ENCODE results near the gene HMBS.
"Not testable (repeated sequence)": the region's sequence is repeated elsewhere in the genome, so short reads cannot be mapped to it uniquely, and the experiment has no call there.

The HMBS gene

DNA sequence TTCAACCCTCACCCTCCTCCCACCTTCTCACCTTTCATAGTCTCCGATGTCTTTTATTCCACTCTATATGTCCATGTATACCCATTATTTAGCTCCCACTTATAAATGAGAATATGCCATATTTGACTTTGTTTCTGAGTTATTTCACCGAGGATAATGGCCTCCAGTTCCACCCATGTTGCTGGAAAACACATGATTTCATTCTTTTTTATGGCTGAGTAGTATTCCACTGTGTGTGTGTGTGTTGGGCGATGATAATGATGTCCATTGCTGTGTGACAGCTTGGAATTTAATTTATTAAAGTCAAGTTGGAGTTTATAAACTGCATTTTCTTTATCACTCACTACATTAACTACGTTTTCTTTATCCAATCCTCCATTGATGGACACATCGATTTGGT lies 33.5 kb downstream of the HMBS start:
- DNase-seq (ENCODE audit: low read depth, low spot score): no peak

DNA sequence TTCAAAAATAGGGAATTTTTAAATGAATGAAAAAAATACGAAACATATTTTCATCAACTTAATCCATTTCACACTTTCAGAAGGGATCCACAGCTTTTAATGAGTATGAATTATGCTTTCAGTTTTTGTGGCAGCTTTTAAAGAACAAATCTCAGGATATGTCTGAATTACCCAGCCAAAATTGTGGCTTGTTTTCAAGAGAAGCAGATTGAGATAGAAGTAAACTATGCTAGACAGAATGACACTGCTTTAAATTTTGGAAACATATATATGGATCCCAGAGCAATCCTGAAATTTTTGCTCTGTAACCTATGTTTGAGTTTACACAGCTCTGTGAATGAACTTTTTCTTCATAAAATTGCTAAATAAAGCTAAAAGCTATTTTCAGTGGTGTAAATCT lies 34.3 kb downstream of the HMBS start:
- no peak for DNase-seq (ENCODE audit: low read depth, low spot score)

DNA sequence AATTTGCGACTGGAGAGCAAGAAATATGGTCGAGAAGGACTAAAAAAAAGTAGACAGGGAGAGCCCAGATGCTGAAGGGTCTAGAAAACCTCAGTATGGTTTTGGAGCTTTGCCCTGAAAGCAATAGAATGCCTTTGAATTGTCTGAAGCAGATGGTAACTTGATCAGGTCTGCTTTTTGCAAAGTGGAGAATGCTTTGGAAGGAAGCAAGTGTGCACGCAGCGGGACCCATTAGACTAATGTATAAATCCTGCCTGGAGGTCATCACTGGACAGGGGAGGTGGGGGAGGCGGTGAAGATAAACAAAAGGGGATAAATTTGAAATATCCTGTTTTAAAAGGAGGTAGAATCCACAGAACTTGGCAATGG lies 35.9 kb downstream of the HMBS start:
- peak; percentile 72 for DNase-seq (ENCODE audit: low read depth, low spot score)

DNA sequence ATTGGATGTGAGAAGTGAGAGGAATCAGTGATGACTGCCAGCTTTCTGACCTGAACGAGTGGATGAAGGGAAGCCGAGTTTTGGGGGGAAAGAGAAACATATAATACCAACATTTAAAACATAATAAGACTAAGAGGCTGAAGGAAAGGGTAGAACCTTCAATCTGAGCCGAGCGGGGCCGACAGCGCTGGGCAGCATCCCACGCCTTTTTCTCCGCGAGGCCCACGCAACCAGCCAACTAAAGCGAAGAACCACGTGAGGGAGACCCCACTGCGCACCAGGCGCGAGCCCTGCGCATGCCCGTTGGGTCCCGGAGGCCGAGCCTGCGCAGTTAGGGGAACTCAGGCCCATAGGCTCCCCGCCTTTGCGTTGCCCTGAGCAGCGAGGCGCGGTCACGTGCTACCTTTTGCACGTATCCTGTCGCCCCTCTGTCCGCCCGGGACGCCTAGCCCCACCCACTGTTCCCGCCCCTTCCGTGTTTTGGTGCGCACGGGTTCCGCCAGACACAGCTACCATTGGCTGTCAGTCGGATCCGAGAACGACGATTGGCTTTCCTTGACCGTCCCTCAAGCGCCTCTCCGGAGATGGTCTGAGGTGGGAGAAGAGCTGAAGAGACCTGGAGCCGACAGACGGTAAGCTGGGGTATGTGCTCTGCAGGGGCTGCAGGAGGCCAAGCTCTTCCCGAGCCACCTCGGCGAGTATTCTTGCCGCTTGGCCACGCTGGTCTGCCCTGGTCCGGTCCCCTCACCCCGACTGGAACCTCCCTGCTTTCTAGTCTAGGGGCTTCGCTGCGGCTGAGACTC lies 36.5 kb downstream of the HMBS start, which contains the start of gene HINFP:
Gene HINFP, plus strand, starts transcription at position 573 of the 803 bp plus-strand sequence. CDS start 5,365 bp downstream, outside the sequence.
- peak; percentile 100 for DNase-seq (ENCODE audit: low read depth, low spot score)

DNA sequence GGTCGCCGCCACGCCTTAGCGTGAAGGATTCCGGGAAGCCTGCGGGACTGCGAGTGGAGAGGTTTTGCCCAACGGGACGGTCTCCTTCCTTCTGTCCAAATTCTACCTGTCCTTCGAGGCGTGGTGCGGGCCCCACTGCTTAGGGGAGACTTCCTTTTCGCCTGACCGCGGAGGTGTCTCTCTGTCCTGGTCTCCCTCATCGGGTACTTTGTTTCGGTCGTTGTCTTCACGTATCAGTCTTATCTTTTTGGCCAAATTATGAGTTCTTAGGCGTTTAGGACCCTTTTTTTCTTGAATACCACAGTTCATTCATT lies 37.1 kb downstream of the HMBS start:
- no peak for DNase-seq (ENCODE audit: low read depth, low spot score)

DNA sequence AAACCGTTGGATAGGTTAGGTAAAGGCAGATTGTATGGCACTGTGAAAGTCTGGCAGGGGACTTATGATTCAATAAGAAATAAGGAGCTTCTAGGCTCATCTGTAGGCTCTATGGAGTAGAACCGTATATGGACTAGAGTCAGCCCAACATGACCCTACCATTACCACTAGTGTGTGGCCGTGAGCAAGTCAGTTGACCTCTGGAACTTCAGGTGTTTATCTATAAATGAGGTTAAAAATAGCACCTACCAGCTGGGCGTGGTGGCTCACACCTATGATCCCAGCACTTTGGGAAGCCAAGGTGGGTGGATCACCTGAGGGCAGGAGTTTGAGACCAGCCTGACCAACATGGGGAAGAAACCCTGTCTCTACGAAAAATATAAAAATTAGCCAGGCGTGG lies 41.1 kb downstream of the HMBS start:
- no peak for DNase-seq (ENCODE audit: low read depth, low spot score)

DNA sequence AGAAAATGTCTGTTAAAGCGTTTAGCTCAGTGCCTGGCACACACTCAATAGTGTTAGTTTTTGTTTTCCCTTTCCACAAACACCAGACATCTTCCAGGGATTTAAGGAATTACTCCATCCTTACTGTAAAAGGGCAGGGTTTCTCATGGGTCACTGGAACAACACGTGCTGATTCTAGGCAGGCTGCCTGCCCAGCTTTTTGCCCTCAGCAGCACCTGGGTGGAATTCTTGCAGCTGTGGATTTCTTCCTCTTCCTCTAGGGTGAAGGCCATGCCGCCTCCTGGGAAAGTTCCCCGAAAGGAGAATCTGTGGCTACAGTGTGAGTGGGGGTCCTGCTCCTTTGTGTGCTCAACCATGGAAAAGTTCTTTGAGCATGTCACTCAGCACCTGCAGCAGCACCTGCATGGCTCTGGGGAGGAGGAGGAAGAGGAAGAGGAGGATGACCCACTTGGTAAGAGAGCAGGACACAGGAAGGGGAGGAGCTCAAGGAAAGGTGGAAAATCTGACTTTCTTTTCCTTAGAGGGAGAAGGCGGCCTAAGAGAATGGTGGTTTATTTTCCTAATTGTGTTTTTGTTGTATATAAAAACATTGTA lies 42.1 kb downstream of the HMBS start:
- DNase-seq (ENCODE audit: low read depth, low spot score): no peak

DNA sequence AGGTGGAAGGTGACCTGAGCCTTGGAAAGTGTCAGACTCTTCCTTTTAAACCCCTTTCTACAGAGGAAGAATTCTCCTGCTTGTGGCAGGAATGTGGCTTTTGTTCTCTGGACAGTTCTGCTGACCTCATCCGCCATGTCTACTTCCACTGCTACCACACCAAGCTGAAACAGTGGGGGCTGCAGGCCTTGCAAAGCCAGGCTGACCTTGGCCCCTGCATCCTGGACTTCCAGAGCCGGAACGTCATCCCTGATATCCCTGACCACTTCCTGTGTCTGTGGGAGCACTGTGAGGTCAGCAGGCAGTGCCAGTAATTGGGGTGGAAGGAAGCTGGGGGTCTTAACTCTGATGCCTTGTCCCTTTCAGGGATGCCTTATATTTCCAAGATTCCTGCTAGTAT lies 46.0 kb downstream of the HMBS start:
- DNase-seq (ENCODE audit: low read depth, low spot score): no peak

DNA sequence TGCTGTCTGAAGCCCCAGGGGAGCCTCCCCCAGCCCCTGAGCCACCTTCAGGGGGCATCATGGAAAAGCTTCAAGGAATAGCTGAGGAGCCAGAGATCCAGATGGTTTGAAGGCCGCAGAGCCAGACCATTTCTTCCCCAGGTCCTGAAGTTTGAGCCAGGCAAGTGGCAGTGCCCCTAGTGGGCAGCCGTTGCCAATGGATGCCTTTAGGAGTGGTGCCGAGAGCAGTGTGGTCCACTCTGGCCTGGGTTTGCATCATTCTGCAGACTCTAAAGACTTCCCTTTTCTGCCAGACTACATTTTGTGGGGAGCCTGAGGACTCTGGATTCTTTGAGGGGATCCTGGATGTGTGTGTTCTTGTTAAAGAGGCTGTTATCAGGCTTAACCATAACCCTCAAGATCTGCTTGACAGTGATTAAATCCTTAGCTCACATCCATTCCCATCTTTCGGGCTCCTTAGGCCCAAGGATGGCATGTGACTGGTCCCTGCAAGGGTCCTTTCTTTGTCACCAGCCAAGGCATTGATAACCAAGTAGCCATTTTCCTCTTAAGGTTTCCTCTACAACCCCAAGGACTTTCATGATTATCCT lies 49.8 kb downstream of the HMBS start:
- DNase-seq (ENCODE audit: low read depth, low spot score): no peak

DNA sequence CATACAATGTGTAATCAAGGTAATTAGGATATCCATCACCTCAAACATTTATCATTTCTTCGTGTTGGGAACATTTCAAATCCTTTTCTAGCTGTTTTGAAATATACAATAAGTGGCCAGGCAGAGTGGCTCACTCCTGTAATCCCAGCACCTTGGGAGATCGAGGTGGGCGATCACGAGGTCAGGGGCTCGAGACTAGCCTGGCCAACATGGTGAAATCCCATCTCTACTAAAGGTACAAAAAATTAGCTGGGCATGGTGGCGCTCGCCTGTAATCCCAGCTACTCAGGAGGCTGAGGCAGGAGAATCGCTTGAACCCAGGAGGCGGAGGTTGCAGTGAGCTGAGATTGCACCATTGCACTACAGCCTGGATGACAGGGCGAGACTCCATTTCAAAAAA lies 54.6 kb downstream of the HMBS start:
- DNase-seq (ENCODE audit: low read depth, low spot score): not testable (repeated sequence)
